CD4-positive, alpha-beta T cell treated with Interleukin-15 for 4 hours (primary cell): Measurements from ENCODE around the gene GPR137C.

Experiments
- DNase-seq: peaks from one replicate; pipeline ENCODE4 v3.0.0-alpha.2; 2020; ENCODE audit warnings: low spot score

Gene GPR137C

GRCh38 chr14:52678591-52678990 lies 126.0 kb downstream of the GPR137C start:
- DNase-seq, result peak; percentile 17

GRCh38 chr14:52683985-52684520 lies 131.4 kb downstream of the GPR137C start:
- no peak for DNase-seq

GRCh38 chr14:52686176-52686575 lies 133.5 kb downstream of the GPR137C start:
- no peak for DNase-seq
